HG03108 (cell line): Measurements from ENCODE around the gene CORO2B.

Experiments used
- ATAC-seq: cut with Tn5 transposase; IDR thresholded peaks from one replicate; pipeline ENCODE4 v1.9.1; 2021; ENCODE audit warnings: moderate library complexity; ENCODE audit not compliant: unreplicated experiment

Gene CORO2B

GRCh38 chr15:68763063-68763462 is 184.3 kb downstream of the CORO2B start:
- ATAC-seq = no peak

GRCh38 chr15:68764090-68764489 is 185.3 kb downstream of the CORO2B start:
- ATAC-seq = no peak

- no peak for ATAC-seq
Observed at GRCh38 chr15:68765602-68766368, 187.0 kb downstream of the CORO2B start.

- no peak for ATAC-seq
Observed at GRCh38 chr15:68767833-68768232, 189.0 kb downstream of the CORO2B start.

GRCh38 chr15:68768321-68768720 is 189.5 kb downstream of the CORO2B start:
- no peak for ATAC-seq

GRCh38 chr15:68769702-68770101 is 190.9 kb downstream of the CORO2B start:
- ATAC-seq = no peak

GRCh38 chr15:68770216-68770615 is 191.4 kb downstream of the CORO2B start:
- no peak for ATAC-seq

GRCh38 chr15:68773036-68773435 is 194.2 kb downstream of the CORO2B start:
- no peak for ATAC-seq

- no peak for ATAC-seq
Observed at GRCh38 chr15:68774120-68774519, 195.3 kb downstream of the CORO2B start.

- no peak for ATAC-seq
Observed at GRCh38 chr15:68774521-68775235, 195.9 kb downstream of the CORO2B start.

- no peak for ATAC-seq
Observed at GRCh38 chr15:68775236-68775577, 196.4 kb downstream of the CORO2B start.

GRCh38 chr15:68775671-68776476 is 197.1 kb downstream of the CORO2B start:
- ATAC-seq = no peak

GRCh38 chr15:68776477-68777270 is 197.9 kb downstream of the CORO2B start:
- no peak for ATAC-seq
